HCT116 (cell line): ENCODE measurements around the gene GLT8D2. TPM values are rescaled to one million over a fixed set of nuclear protein-coding genes. Genes with fewer than 3 reads are reported as not detected.

Experiments
- ATAC-seq: fragments of 200-7000 bp; cut with Tn5 transposase; 2 replicates; pipeline ENCODE4 v1.9.1; 2020; ENCODE audit warnings: mild to moderate bottlenecking, moderate library complexity
- BruUV-seq: library from RNA; stranded (reverse); fragments of 400-500 nt; replicated peaks from 2 replicates; lab custom pipeline; 2021; lab: Mats Ljungman, UMichigan
- CTCF ChIA-PET: fragments of 300-600 bp; sonication (Branson Sonifier 250); formaldehyde crosslinking; loops from one replicate; lab custom pipeline; 2021; ENCODE audit warnings: antibody characterized with exemption; lab: Charles Lee
- POLR2A ChIA-PET: fragments of 300-600, 350-600 bp; sonication (Branson Sonifier 250); formaldehyde crosslinking; loops from one replicate; lab custom pipeline; 2021; ENCODE audit warnings: antibody characterized with exemption; lab: Charles Lee
- RAD21 ChIA-PET, 2 experiments: fragments of 300-600 bp; sonication (Branson Sonifier 250); formaldehyde crosslinking; loops; one replicate each; lab custom pipeline; 2023; ENCODE audit warnings: low total read pairs in 2 of 2; ENCODE audit not compliant: uncharacterized antibody in 2 of 2, unreplicated experiment in 2 of 2, low non-redundant PET in 1 of 2; lab: Charles Lee
- DNase-seq: peaks from one replicate; pipeline ENCODE4 v3.0.0-alpha.2; 2010; ENCODE audit warnings: low read depth, low spot score
- H2AFZ ChIP-seq: fragments of 200-600 bp; shearing (Covaris generic), sonication (generic); 2 replicates; pipeline ENCODE4 v1.6.1; 2017; ENCODE audit warnings: low read depth, mixed run types, mixed read lengths, antibody characterized with exemption, low read length; ENCODE audit not compliant: poor library complexity, severe bottlenecking
- H3K27ac ChIP-seq: 2 replicates; pipeline ENCODE4 v1.5.1; 2012; ENCODE audit warnings: low read depth, low read length
- H3K27me3 ChIP-seq: fragments of 200-600 bp; sonication (generic); 2 replicates; pipeline ENCODE4 v1.6.1; 2016; ENCODE audit warnings: mixed run types, low read length, mixed read lengths; ENCODE audit not compliant: insufficient read depth
- H3K36me3 ChIP-seq, 2 experiments: fragments of 200-500 bp in 1 of 2; fragments of 200-600 bp in 1 of 2; sonication (Bioruptor generic) in 1 of 2; sonication (generic) in 1 of 2; 2 replicates each; pipeline versions ENCODE4 v1.5.1 to v1.6.1; 2014 to 2016; ENCODE audit warnings: low read length in 2 of 2, inconsistent platforms in 1 of 2, mixed read lengths in 1 of 2, mixed run types in 1 of 2; ENCODE audit not compliant: insufficient read depth in 2 of 2, control insufficient read depth in 1 of 2
- H3K4me1 ChIP-seq, 2 experiments: fragments of 200-600 bp in 1 of 2; sonication (generic) in 1 of 2; 2 replicates each; pipeline versions ENCODE4 v1.5.1 to v1.6.1; 2012 to 2017; ENCODE audit warnings: low read length in 2 of 2, inconsistent platforms in 1 of 2, mild to moderate bottlenecking in 1 of 2, mixed read lengths in 1 of 2, mixed run types in 1 of 2, moderate library complexity in 1 of 2; ENCODE audit not compliant: insufficient read depth in 2 of 2, control insufficient read depth in 1 of 2
- H3K4me2 ChIP-seq: fragments of 200-600 bp; sonication (generic); 2 replicates; pipeline ENCODE4 v1.6.1; 2017; ENCODE audit warnings: mixed run types, low read length, mixed read lengths
- H3K4me3 ChIP-seq, 2 experiments: fragments of 200-600 bp in 1 of 2; sonication (generic) in 1 of 2; replicated peaks in 1 of 2; 2 replicates each; pipeline ENCODE4 v1.5.1; 2011 to 2016; ENCODE audit warnings: low read length in 2 of 2, control low read depth in 1 of 2, low read depth in 1 of 2, mild to moderate bottlenecking in 1 of 2, mixed read lengths in 1 of 2, mixed run types in 1 of 2
- H3K79me2 ChIP-seq: fragments of 200-600 bp; sonication (generic); 2 replicates; pipeline ENCODE4 v1.6.1; 2017; ENCODE audit warnings: mild to moderate bottlenecking, mixed run types, low read length, moderate library complexity, mixed read lengths; ENCODE audit not compliant: insufficient read depth
- H3K9ac ChIP-seq: fragments of 200-600 bp; sonication (generic); 2 replicates; pipeline ENCODE4 v1.6.1; 2016; ENCODE audit warnings: low read length, mixed read lengths
- H3K9me2 ChIP-seq: fragments of 200-600 bp; sonication (generic), shearing (Covaris generic); 2 replicates; pipeline ENCODE4 v1.6.1; 2017; ENCODE audit warnings: mixed run types, mild to moderate bottlenecking, moderate library complexity; ENCODE audit not compliant: insufficient read depth
- H3K9me3 ChIP-seq, 2 experiments: fragments of 200-500 bp in 1 of 2; fragments of 200-600 bp in 1 of 2; sonication (Bioruptor generic) in 1 of 2; sonication (generic) in 1 of 2; 2 replicates each; pipeline ENCODE4 v1.6.1; 2014 to 2017; ENCODE audit warnings: low read length in 2 of 2, mixed read lengths in 2 of 2, inconsistent platforms in 1 of 2, low read depth in 1 of 2, mild to moderate bottlenecking in 1 of 2, mixed run types in 1 of 2, moderate library complexity in 1 of 2; ENCODE audit not compliant: control insufficient read depth in 1 of 2, insufficient read depth in 1 of 2
- H4K20me1 ChIP-seq: fragments of 200-600 bp; sonication (generic), shearing (Covaris generic); 2 replicates; pipeline ENCODE4 v1.6.1; 2017; ENCODE audit warnings: mixed run types, mild to moderate bottlenecking, moderate library complexity; ENCODE audit not compliant: insufficient read depth
- CTCF ChIP-seq, 3 experiments: fragments of 200-600 bp in 1 of 3; sonication (generic) in 1 of 3; IDR thresholded peaks in 2 of 3; conservative IDR thresholded peaks in 1 of 3; 2 replicates each; pipeline ENCODE4 v1.5.1; 2012 to 2017; ENCODE audit warnings: low read depth in 2 of 3, low read length in 2 of 3, antibody characterized with exemption in 1 of 3, borderline replicate concordance in 1 of 3, control low read depth in 1 of 3, mild to moderate bottlenecking in 1 of 3, mixed read lengths in 1 of 3, mixed run types in 1 of 3, moderate library complexity in 1 of 3; ENCODE audit not compliant: insufficient read depth in 1 of 3
- ELF1 ChIP-seq: IDR thresholded peaks from 2 replicates; pipeline ENCODE4 v1.6.1; 2012; ENCODE audit warnings: low read depth, borderline replicate concordance
- EZH2phosphoT487 ChIP-seq: fragments of 200-600 bp; IDR thresholded peaks from 2 replicates; pipeline ENCODE4 v1.6.1; 2018; ENCODE audit warnings: antibody characterized with exemption, borderline replicate concordance
- FOSL1 ChIP-seq: IDR thresholded peaks from 2 replicates; pipeline ENCODE4 v1.6.1; 2012; ENCODE audit warnings: low read depth
- POLR2A ChIP-seq: IDR thresholded peaks from 2 replicates; pipeline ENCODE4 v1.7.0; 2011; ENCODE audit warnings: borderline replicate concordance; ENCODE audit not compliant: insufficient read depth, insufficient read length; ENCODE audit errors: extremely low read depth
- POLR2AphosphoS5 ChIP-seq: IDR thresholded peaks from 2 replicates; pipeline ENCODE4 v1.6.1; 2011; ENCODE audit warnings: mild to moderate bottlenecking, low read depth, low read length, moderate library complexity
- RAD21 ChIP-seq: IDR thresholded peaks from 2 replicates; pipeline ENCODE4 v1.6.1; 2012; ENCODE audit warnings: low read depth, mild to moderate bottlenecking
- REST ChIP-seq: IDR thresholded peaks from 2 replicates; pipeline ENCODE4 v1.6.1; 2012; ENCODE audit warnings: low read depth
- SIN3A ChIP-seq: IDR thresholded peaks from 2 replicates; pipeline ENCODE4 v1.6.1; 2012; ENCODE audit warnings: low read depth
- SRF ChIP-seq: IDR thresholded peaks from 2 replicates; pipeline ENCODE4 v1.6.1; 2012; ENCODE audit warnings: low read depth
- ZNF274 ChIP-seq: fragments of 200-500 bp; sonication (Bioruptor generic); IDR thresholded peaks from 2 replicates; pipeline ENCODE4 v1.6.1; 2014; ENCODE audit warnings: mild to moderate bottlenecking, low read depth, low read length, inconsistent platforms
- intact Hi-C: fragments of 100-400 bp; cut with micrococcal nuclease; formaldehyde crosslinking; loops from 2 replicates; pipeline ENCODE4 v1.10.0; 2022
- total RNA-seq: library from RNA; stranded (reverse); gene quantifications from one replicate; pipeline ENCODE4 v1.2.1, GENCODE V29; 2021; ENCODE audit not compliant: unreplicated experiment
- TF ChIP-seq, protein P1 (sequence below): IDR thresholded peaks from 2 replicates; pipeline ENCODE4 v1.6.1; 2011; ENCODE audit warnings: mild to moderate bottlenecking, low read length, moderate library complexity; ENCODE audit not compliant: insufficient replicate concordance; ENCODE audit errors: extremely low read depth

Gene GLT8D2
- total RNA-seq, 1 experiment from 2014 or later: 4.8 TPM

- Histone ChIP-seq H3K4me2 (peak overlapping the region; percentile 86), H3K4me1 (peaks cover 0 to 8% of the 10 kb centered on the region in 2 experiments; a peak in 2 of 4 replicates), H3K79me2 (no peaks in the 10 kb centered on the region), H3K9me3 (no peaks in the 10 kb centered on the region), H3K36me3 (no peaks in the 10 kb centered on the region), H2AFZ (peak overlapping the region; percentile 90), H3K9me2 (no peaks in the 10 kb centered on the region), H3K27ac (peak overlapping the region; percentile 57), H3K4me3 (peak overlapping the region; percentile 44 to 61), H4K20me1 (no peaks in the 10 kb centered on the region), H3K9ac (peak overlapping the region; percentile 58), H3K27me3 (no peaks in the 10 kb centered on the region)
- RAD21 ChIA-PET: no interaction called here
- BruUV-seq: TSS peak; percentile 57
- ATAC-seq (peak; percentile 26; the same call in 1 of the 2 replicates), DNase-seq (no peak)
- TF ChIP-seq ELF1 (no peak), FOSL1 (peak; percentile 6; the same call in 1 of the 2 replicates)
- CTCF ChIA-PET: no interaction called here
- intact Hi-C loops: no loop called here
- POLR2A ChIA-PET: no interaction called here
Observed at GRCh38 chr12:104049278-104049902, 597 bp downstream of the GLT8D2 start.

GRCh38 chr12:104048811-104049210, 1.2 kb downstream of the GLT8D2 start:
- Histone ChIP-seq H3K27ac (no peak overlapping the region), H4K20me1 (no peaks in the 10 kb centered on the region), H3K4me1 (peaks cover 0 to 8% of the 10 kb centered on the region in 2 experiments; a peak in 2 of 4 replicates), H3K36me3 (no peaks in the 10 kb centered on the region), H2AFZ (no peak overlapping the region), H3K4me2 (peak overlapping the region; percentile 86), H3K79me2 (no peaks in the 10 kb centered on the region), H3K9ac (no peak overlapping the region), H3K9me2 (no peaks in the 10 kb centered on the region), H3K9me3 (no peaks in the 10 kb centered on the region), H3K27me3 (no peaks in the 10 kb centered on the region), H3K4me3 (peak overlapping the region in 1 of 2 experiments; percentile 61; a peak in 1 of 4 replicates)
- ChIA-PET POLR2A (interaction anchor here (0.5 kb wide), 1 partner anchor 101 kb away, joined by 3 read pairs; no protein-coding TSS in a partner anchor), RAD21 (no interaction called here), CTCF (no interaction called here)
- intact Hi-C loops: no loop called here
- no TSS peak for BruUV-seq
- ATAC-seq: no peak
- DNase-seq: no peak
- TF ChIP-seq POLR2A (no peak), EZH2phosphoT487 (no peak), REST (no peak), SIN3A (no peak), RAD21 (no peak), POLR2AphosphoS5 (no peak), ZNF274 (no peak), SRF (no peak), CTCF (IDR thresholded peaks at IDR 0.05 in 2 of 3, conservative IDR thresholded peaks at IDR 0.05 in 1 of 3; ENCODE audit: borderline replicate concordance in 1 of 3, insufficient read depth in 1 of 3, low read depth in 2 of 3, low read length in 2 of 3) (no peak)
- TF ChIP-seq, protein P1, sequence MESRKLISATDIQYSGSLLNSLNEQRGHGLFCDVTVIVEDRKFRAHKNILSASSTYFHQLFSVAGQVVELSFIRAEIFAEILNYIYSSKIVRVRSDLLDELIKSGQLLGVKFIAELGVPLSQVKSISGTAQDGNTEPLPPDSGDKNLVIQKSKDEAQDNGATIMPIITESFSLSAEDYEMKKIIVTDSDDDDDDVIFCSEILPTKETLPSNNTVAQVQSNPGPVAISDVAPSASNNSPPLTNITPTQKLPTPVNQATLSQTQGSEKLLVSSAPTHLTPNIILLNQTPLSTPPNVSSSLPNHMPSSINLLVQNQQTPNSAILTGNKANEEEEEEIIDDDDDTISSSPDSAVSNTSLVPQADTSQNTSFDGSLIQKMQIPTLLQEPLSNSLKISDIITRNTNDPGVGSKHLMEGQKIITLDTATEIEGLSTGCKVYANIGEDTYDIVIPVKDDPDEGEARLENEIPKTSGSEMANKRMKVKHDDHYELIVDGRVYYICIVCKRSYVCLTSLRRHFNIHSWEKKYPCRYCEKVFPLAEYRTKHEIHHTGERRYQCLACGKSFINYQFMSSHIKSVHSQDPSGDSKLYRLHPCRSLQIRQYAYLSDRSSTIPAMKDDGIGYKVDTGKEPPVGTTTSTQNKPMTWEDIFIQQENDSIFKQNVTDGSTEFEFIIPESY: no peak
